Measurements from ENCODE around the gene CFH.

GRCh38 chr1:196678510-196678884 is 26.7 kb downstream of the CFH start:
- no peak for TF ChIP-seq POLR2A (IDR thresholded peaks at IDR 0.05; ENCODE audit: low read depth, low read length)
- no peak for TF ChIP-seq TAF1 (IDR thresholded peaks at IDR 0.05; ENCODE audit: borderline replicate concordance, low read depth, low read length)
- TF ChIP-seq POLR2AphosphoS5 (IDR thresholded peaks at IDR 0.05; ENCODE audit: low read depth, low read length), result no peak

All from GM12892 (cell line).